Measurements from ENCODE around the gene BICRAL. TPM values are rescaled to one million over a fixed set of nuclear protein-coding genes. Genes with fewer than 3 reads are reported as not detected.

Gene BICRAL
- total and polyA plus RNA-seq, 2 donors (not counting 1 experiment from before 2014, with no cell fraction given): 6.9 to 11.5 TPM

- H3K9ac ChIP-seq (ENCODE audit: insufficient read depth, low read length): no peak overlapping the region
- H3K27me3 ChIP-seq (ENCODE audit: control insufficient read depth, insufficient read depth, low read length): no peaks in the 10 kb centered on the region
- TF ChIP-seq EZH2 (IDR thresholded peaks at IDR 0.05; ENCODE audit: low read length, missing control alignments) (no peak), CTCF (conservative IDR thresholded peaks at IDR 0.05 in 1 of 2, IDR thresholded peaks at IDR 0.05 in 1 of 2; ENCODE audit: low read depth in 1 of 2, low read length in 2 of 2) (no peak)
- H3K9me3 ChIP-seq (ENCODE audit: control insufficient read depth, insufficient read depth, low read depth, low read length): no peaks in the 10 kb centered on the region
- no peak overlapping the region for H2AFZ ChIP-seq (ENCODE audit: low read length)
- no peak overlapping the region for H3K4me2 ChIP-seq (ENCODE audit: extremely low read depth, insufficient read depth, low read length)
- no peak overlapping the region for H3K4me3 ChIP-seq (replicated peaks in 1 of 4; ENCODE audit: control extremely low read depth in 1 of 4, insufficient read depth in 1 of 4, low read depth in 3 of 4, low read length in 4 of 4)
- H3K36me3 ChIP-seq (ENCODE audit: control insufficient read depth, insufficient read depth, low read length): peaks cover 2% of the 10 kb centered on the region
- no peak for DNase-seq (ENCODE audit: low read depth in 2 of 2)
- H3K27ac ChIP-seq (ENCODE audit: insufficient read depth, low read length): no peak overlapping the region
- no peaks in the 10 kb centered on the region for H3K4me1 ChIP-seq (ENCODE audit: control insufficient read depth, extremely low read depth, insufficient read depth, low read length)
- no peaks in the 10 kb centered on the region for H3K79me2 ChIP-seq (ENCODE audit: control insufficient read depth, insufficient read depth, low read length)
- no peaks in the 10 kb centered on the region for H4K20me1 ChIP-seq (ENCODE audit: control insufficient read depth, extremely low read depth, insufficient read depth, low read length)
These were observed 52.2 kb downstream of the BICRAL start for GRCh38 chr6:42834056-42834455.

GRCh38 chr6:42841844-42842584, 60.2 kb downstream of the BICRAL start:
- Histone ChIP-seq H2AFZ (ENCODE audit: low read length) (no peak overlapping the region), H3K27me3 (ENCODE audit: control insufficient read depth, insufficient read depth, low read length) (no peaks in the 10 kb centered on the region), H3K4me3 (replicated peaks in 1 of 4; ENCODE audit: control extremely low read depth in 1 of 4, insufficient read depth in 1 of 4, low read depth in 3 of 4, low read length in 4 of 4) (no peak overlapping the region), H3K9ac (ENCODE audit: insufficient read depth, low read length) (no peak overlapping the region), H3K4me1 (ENCODE audit: control insufficient read depth, extremely low read depth, insufficient read depth, low read length) (no peaks in the 10 kb centered on the region), H3K79me2 (ENCODE audit: control insufficient read depth, insufficient read depth, low read length) (no peaks in the 10 kb centered on the region), H3K4me2 (ENCODE audit: extremely low read depth, insufficient read depth, low read length) (no peak overlapping the region), H3K36me3 (ENCODE audit: control insufficient read depth, insufficient read depth, low read length) (no peaks in the 10 kb centered on the region), H3K27ac (ENCODE audit: insufficient read depth, low read length) (no peak overlapping the region), H4K20me1 (ENCODE audit: control insufficient read depth, extremely low read depth, insufficient read depth, low read length) (no peaks in the 10 kb centered on the region), H3K9me3 (ENCODE audit: control insufficient read depth, insufficient read depth, low read depth, low read length) (no peaks in the 10 kb centered on the region)
- TF ChIP-seq CTCF (conservative IDR thresholded peaks at IDR 0.05 in 1 of 2, IDR thresholded peaks at IDR 0.05 in 1 of 2; ENCODE audit: low read depth in 1 of 2, low read length in 2 of 2) (no peak), EZH2 (IDR thresholded peaks at IDR 0.05; ENCODE audit: low read length, missing control alignments) (no peak)
- no peak for DNase-seq (ENCODE audit: low read depth in 2 of 2)

GRCh38 chr6:42845327-42845694, 63.5 kb downstream of the BICRAL start:
- H4K20me1 ChIP-seq (ENCODE audit: control insufficient read depth, extremely low read depth, insufficient read depth, low read length): no peaks in the 10 kb centered on the region
- no peak overlapping the region for H3K4me3 ChIP-seq (replicated peaks in 1 of 4; ENCODE audit: control extremely low read depth in 1 of 4, insufficient read depth in 1 of 4, low read depth in 3 of 4, low read length in 4 of 4)
- TF ChIP-seq EZH2 (IDR thresholded peaks at IDR 0.05; ENCODE audit: low read length, missing control alignments) (no peak), CTCF (conservative IDR thresholded peaks at IDR 0.05 in 1 of 2, IDR thresholded peaks at IDR 0.05 in 1 of 2; ENCODE audit: low read depth in 1 of 2, low read length in 2 of 2) (no peak)
- no peak overlapping the region for H2AFZ ChIP-seq (ENCODE audit: low read length)
- H3K79me2 ChIP-seq (ENCODE audit: control insufficient read depth, insufficient read depth, low read length): no peaks in the 10 kb centered on the region
- no peaks in the 10 kb centered on the region for H3K9me3 ChIP-seq (ENCODE audit: control insufficient read depth, insufficient read depth, low read depth, low read length)
- DNase-seq (ENCODE audit: low read depth in 2 of 2): no peak
- H3K4me2 ChIP-seq (ENCODE audit: extremely low read depth, insufficient read depth, low read length): no peak overlapping the region
- no peak overlapping the region for H3K9ac ChIP-seq (ENCODE audit: insufficient read depth, low read length)
- H3K36me3 ChIP-seq (ENCODE audit: control insufficient read depth, insufficient read depth, low read length): no peaks in the 10 kb centered on the region
- no peaks in the 10 kb centered on the region for H3K27me3 ChIP-seq (ENCODE audit: control insufficient read depth, insufficient read depth, low read length)
- no peaks in the 10 kb centered on the region for H3K4me1 ChIP-seq (ENCODE audit: control insufficient read depth, extremely low read depth, insufficient read depth, low read length)
- H3K27ac ChIP-seq (ENCODE audit: insufficient read depth, low read length): no peak overlapping the region
